ENCODE measurements around the gene MAP3K9.

The MAP3K9 gene

DNA sequence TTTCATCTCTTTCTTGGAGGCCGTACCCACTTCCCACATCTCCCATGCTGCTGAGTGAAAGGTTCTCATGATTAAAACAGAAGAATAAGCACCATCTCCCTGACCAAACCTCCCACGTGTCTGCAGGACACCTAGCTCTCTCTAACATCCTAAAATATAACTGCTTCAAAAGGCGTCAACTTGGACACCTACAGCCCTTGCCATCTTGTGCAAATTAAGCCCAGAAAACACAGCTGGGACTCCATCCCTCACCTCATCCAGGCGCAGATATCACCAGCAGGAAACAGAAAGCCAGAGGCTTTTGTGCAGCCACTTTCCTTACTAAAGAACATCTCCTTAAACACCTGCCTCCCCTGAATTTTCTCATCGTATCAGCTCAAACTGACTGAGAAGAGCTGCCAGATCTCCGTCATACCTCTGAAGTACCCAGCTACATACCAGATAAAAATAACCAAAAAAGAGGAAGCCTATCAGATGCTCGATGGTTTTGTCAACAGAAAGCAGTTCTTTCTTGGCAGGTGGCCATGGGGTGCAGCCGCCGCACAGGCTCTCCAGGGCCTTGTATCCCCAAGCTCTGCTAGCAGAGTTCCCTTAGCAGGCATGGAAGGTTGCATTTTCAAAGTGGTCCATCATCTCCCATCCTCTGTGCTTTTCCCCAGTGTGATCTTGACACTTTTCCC is 28.8 kb downstream of the MAP3K9 start:
- DNase-seq, result peak; percentile 9

DNA sequence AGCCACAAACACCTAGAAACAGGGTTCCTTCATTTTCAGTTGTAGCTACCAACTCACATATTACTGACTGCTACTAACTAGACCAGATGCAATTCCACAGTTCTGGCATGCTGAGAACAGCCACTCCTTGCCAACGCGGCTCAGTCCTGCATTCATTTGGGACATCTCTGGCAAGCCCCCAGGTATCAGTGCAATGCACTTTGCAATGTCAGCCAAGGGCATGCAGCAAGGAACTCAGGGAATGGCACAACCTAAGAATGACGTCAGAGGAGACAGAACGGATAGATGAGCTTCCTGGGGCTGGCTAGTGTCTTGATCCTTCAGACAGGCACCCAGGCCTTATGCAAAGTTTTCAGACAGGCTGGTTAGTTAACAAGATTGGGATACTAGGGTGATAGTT is 29.6 kb downstream of the MAP3K9 start:
- DNase-seq, result no peak

DNA sequence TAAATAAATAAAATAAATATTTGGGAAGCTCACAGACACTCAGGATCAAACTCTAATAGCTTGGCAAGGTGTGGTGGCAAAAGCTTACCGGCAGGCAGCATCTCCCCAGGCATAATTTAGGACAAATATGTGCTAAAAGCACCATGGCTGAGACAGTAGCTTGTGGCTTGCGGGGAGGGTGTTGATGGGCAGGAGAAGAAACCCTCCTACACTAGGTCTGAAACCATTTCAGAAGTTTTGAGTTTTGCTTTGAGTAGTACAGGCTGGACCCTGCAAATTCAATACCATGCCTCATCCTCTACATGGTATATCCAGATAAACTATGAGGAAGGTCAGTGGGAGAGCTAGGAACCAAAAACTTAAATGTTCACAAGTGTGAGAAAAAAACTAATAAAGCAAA is 33.1 kb downstream of the MAP3K9 start:
- no peak for DNase-seq

DNA sequence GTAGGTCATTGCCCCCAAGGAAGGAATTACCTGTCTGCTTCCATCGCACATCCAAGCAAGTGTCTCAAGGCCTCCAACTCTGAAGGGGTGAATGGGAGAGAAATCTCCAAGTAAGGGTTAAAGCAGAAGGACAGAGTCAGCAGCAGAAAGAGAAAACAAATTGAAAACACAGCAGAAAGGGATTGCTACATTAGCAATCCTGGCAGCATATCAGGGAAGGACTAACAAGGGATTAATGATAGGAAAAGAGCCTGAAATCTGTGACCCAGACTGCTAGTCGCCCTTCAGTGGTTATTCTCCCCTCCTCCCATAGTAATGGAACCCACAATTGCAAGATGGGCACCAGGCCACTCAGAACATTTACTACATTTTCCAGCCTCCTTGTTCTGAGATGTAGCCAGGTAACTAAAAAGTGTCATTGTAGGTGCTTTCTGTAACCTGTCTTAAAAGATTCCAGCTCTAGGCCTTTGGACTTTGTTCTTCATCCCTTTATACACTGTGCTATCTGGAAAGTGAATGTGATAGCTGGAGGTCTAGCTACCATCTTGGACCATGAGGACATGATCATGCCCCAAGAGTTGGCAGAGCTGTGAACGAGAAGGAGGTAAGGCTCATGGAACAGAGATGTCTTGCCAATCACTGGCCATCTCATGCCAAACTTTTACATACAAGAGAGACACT is 36.0 kb downstream of the MAP3K9 start:
- DNase-seq, result no peak

DNA sequence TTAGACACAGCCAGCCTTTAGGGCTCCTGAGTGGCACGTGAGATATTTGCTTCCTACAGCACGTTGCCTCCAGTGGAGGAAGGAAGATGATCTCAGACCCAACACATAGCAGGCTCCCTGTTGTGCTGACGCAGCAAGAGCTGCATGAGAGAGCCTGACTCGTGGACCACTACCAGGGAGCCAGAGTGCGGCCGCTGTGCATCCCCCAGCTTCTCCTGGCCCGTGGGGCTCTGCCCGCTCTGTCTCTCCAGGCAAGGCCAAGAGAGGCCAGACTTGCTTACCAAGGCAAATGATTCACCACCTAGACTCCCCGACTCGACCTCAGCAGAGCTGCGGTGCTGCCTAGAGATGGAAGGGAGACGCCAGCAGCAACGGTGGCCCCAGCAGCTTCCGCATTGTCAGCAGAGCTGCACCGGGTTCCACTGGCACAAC is 37.5 kb downstream of the MAP3K9 start:
- DNase-seq, result no peak

DNA sequence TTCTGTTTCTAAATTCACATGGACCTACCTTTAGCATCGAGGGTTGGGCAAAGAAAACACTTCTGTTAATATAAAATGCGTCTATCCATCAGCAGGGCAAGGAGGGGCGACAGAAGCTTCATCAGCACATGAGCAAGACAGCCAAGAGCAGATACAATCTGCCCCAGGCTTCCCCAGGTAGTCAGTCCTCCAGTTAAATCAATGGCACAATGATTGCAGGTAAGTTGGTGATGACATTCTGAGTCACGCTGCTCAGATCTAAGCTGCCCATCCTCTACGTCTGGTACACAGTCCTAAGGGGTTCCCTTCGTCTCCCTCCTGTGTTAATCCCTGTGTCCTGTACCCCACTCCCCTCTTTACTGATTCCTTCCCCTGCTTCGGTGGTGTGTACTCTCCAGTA is 38.8 kb downstream of the MAP3K9 start:
- no peak for DNase-seq

DNA sequence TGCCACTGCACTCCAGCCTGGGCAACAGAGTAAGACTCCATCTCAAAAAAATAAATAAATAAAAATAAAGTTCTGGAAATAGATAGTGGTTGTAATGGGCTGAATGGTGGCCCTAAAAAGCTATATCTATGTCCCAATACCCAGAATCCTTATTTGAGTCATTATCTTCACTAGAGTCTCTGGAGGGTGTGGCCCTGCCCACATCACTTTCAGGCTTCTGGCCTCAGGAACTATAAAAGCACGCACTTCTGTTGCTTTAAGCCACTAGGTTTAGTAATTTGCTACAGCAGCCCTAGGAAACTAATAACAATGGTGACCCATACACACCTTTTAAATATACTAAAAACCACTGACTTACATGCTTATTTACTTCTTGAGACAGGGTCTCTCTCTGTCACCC is 49.9 kb downstream of the MAP3K9 start:
- DNase-seq, result no peak

DNA sequence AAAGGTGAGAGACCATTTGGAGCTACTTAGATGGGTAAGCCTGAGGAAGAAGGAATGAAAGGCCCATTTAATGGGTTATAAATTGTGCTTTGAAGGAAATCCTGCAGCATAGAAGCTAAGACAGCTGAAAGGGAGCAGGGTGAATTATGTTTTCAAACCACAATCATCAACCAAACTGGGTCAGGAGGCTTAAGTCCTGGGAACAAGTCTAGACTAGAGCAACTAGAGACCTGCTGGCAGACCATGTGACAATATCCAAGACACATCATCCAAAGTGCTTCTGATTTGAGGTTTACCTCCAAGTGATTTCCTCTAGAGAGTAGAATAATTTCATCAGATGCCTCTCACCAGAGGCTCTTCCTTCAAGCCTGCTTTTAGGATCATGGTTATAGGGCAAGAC is 53.7 kb downstream of the MAP3K9 start:
- DNase-seq, result no peak

DNA sequence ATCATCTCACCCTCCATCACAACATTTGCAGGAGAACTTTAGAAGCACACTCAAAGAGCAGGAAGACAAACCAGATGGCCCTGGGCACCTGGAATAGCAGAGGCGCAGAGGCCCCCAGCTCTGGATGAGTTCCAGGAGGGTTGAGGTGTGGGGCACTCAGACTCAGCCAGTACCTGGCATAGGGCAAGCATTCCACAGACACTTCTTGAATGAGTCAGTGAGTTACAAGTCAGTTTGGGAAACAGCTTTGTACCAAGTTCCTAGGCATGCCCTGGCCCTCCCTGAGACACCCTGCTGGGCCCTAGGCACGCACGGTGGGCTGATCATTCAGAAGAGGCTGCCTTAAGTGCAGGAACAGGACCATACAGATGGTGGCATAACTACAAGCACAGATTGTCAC is 54.3 kb downstream of the MAP3K9 start:
- DNase-seq, result no peak

DNA sequence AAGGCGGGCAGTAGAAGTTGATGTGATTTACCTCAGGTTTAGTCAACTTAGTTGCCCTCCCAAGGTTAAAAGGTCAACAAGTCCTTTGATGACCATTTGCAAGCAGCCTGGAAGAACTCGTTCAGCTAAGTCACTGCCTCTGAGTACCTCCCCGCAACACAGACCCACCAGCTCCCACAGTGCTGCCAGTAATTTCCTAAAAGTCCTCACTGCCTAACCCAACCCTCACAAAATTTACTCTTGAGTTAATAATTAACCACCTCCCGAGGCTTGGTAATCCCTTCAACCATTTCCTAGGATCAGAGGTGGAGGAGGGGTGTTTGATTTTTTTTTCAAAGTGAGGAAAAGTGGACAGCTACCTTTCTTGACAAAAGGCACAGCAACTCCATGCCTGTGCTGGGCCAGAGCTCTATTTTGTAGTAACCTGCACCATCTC is 55.8 kb downstream of the MAP3K9 start:
- no peak for DNase-seq

DNA sequence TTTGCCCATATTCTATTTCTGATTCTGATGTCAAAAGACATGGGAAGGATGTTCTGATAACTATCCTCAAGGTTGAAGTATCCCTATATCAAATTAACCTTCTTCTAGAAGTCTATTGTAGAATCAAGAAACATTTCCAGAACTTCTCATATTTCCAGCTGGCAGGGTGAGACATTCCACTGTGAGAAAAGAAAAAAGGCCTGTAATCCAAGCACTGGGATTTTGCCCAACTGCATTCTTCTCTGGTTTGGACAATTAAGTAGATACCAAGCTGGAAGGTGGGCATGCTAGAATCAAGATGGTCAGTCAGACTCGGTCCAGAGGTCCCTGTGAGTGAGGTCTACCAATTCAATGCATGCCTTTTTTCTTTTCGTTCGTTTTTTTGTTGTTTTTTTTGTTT is 60.9 kb downstream of the MAP3K9 start:
- no peak for DNase-seq

DNA sequence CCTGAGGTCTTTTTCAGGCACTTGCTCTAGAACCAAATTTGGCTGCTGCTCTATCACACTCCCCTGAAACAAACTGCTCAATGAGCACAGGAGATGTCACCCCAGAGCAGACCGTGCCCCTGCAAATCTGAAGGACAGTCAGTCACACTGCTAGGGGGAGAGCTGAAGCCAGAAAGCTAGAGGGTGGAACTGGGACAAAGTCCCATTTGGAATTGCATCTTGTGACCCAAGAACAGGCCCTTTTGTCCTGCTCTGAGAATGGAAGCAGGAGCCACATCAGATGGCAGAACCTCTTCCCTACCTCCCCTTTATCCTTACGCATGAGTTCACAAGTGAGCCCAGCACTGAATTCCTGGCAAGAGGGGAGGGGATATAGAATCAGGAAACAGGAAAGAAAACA is 64.7 kb downstream of the MAP3K9 start:
- DNase-seq, result no peak

DNA sequence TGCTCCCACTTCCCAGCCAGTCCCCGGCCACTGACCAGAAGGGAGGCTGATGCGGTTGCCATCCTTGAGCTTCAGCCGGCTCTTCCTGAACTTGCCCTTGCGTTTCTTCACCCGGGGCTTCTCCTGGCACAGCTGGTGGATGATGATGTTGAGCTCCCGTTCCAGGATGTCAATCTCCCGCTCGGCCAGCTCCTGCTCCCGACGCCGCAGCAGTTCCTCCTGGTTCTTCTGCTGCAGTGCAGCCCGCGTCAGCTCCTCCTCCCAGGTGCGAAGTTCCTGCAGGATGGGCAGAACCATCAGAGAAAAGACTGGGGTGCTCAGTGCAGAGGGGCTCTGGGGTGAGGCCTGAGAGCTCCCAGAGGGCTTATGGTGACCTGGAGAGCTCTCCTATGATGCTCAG is 67.0 kb downstream of the MAP3K9 start:
- DNase-seq, result no peak

DNA sequence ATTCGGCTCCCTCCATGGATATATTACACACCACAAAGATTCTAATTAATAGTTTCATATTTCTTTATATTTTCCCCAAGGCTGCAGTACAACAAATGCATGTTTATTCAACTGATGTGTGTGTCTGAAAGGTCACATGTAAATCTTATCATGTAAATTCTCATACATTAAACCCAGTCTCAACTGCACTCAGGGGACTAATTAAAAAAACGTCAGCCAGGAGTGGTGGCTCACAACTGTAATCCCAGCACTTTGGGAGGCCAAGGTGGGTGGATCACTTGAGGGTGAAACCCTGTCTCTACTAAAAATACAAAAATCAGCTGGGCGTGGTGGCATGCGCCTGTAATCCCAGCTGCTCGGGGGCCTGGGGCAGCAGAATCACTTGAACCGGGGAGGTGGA is 67.8 kb downstream of the MAP3K9 start:
- no peak for DNase-seq

DNA sequence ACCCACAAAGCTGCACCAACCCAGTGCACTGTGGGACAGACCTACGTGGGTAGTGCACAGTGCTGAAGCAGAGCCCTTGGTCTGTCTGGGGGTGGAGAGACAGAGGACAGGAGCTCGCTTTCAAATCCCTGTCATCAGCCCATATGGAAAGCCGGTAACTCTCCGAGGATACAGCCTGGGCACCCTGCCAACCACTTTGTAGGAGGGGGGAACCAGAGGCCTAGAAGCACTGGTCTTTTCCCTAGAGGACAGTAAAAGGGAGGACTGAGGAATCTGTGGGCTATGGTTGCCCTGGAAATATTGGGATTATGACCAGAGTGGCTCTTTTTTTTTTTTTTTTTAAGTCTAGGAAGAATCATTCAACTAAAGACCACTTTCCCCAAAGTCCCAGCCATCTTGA is 74.3 kb downstream of the MAP3K9 start:
- DNase-seq, result peak; percentile 63

DNA sequence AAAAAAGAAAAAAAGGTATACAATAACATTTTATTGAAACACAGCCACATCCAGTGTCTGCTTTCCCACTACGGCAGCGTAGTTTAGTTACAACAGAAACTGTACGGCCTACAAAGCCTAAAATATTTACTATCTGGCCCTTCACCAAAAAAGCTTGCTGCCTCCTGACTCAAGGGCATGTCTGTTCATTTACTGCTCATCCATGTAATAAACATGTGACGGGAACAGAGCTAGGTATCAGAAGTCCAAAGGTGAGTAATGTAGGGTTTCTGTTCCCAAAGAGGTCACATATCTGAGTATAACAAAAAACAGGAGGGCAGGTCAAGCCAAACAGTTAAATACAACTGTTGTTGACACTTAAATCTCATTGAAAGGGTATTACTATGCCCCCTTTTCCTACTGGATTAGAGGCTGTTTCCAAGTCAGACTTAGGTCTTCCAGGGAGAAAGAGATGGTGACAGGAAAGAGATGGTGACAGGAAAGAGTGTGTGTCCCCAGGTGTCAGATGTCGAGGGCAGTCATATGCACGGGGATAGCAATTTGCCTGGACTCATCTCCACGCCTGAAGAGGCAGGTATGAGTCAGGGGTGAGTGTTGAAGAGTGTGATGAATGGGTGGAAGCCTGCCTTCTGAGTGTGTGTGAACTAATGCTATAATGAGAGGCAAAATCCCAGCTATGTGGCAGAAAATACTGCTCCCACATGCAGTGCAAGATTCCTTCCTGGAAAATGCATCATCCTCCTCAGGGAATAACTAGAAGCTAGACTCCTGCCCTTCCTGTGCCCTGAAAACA is 77.7 kb downstream of the MAP3K9 start:
- DNase-seq, result no peak

DNA sequence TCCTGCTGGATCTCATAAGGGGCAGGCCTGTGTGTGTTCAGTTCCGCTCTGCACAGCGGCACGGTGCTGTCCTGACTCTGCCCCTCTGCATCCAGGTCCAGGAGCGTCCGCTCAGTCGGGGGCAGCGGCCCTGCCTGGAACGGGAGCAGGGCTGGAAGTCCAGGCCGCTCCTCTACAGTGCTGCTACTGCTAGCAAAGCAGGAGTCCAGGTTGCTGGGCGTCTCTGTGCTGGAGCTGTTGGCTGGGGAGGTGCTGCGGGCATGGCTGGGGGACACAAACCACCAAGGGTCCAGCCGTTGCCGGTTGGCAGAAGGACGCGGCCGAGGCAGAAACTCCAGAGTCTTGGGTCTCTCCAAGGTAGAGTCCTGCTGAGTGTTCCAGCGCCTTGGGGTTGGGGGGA is 78.9 kb downstream of the MAP3K9 start:
- no peak for DNase-seq

DNA sequence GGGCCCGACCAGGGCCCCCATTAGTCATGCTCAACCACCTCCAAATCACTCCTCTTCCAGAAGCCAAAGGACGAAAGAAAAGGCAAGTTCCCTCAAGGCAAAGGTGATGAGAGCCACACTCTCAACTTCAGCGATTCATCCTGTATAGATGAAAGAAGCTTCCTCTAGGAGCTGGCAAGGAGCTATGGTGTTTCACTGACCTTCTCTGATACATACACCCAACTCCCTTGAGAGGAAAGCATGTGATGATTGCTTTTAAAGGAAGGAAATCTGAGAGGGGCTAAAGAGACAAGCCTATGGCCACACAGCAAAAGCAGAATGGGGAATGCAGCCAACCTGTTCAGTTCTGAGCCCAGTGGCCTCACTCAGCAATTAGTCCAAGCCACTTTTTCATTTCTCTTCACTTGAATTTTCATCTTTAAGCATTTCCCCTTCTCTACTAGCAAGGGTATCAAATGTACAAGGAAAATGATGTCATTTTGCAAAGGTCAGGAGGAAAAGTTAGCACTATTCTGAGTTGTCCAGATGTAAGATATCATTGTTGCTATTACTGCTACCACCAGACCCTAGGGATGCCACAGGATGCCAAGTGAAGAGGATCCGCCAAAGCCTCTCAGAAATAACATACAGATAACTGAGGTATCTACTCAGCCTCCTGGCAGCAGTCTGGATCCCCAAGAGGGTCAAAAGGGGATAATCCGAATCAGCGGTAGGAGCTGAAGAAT is 82.5 kb downstream of the MAP3K9 start:
- DNase-seq, result no peak

DNA sequence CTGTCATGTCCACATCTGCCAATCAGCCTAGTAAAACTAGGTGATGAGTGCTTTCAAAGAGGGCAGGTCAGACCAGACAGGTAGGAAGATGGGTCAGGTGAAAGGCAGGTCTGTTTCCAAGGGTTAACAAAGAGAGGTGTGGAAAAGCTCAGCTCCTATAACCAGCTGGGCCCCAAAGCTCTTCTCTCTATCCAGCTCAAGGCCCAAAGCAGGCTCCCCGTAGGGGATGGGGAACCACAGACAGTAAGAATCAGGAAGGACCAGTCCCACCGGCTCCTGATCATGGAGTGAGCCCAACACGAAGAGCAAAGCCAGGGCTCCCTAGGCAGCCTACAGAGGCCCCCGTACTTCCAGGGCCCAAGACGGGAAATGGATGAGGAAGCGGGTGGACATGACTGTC is 84.4 kb downstream of the MAP3K9 start:
- no peak for DNase-seq

DNA sequence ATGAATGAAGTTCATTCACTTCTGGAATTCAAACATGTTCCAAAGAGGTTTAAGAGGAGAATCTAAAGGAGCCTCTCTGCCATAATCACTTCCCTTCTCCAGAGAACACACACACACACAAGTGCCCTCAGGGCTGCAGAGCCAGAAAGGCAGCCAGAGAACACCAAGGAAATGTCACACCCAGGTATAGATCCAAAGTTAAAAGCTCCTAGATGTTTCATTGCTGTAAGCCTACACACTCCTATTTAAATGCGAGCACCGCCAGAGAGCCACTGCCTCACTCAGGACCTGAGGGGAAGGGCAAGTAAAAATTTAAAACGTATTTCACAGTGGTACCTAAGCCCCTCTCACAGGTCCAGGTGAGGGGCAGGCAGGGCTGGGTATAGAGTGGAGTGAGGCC is 85.2 kb downstream of the MAP3K9 start:
- DNase-seq, result no peak

DNA sequence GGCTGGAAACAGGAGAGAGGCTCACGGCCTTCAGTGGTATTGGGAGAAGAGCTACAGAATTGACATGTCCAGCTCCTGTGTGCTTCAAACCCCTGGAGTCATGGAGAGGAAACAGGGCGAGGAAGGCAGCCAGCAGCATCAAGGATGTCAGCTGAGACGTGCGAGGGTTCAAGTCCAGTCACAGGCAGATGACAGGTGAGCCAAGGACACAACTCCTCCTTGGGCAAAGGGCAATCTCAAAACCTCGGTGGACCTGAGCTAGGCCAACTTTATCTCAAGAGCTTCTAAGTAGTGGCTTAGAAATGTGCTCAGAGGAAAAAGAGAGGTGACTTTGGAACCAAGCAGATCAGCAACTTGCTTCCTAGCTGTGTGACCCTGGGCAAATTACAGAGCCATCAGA is 86.0 kb downstream of the MAP3K9 start:
- no peak for DNase-seq

DNA sequence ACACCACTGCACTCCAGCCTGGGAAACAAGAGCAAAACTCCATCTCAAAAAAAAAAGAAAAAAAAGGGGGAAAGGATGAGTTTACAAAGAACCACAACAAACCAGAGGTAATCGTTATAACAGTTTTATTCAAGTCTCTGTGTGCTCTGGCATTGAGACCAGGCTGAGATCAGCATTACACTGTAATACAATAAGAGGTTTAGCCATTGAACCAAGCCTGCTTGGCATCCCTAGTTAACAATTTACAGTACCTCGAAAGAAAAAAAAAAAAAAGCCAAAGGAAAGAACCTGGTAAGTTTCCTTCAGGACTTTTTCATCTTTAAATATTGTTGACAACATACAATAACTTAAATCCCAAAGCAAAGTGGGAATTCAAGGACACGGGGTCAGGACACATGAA is 86.9 kb downstream of the MAP3K9 start:
- DNase-seq, result no peak

DNA sequence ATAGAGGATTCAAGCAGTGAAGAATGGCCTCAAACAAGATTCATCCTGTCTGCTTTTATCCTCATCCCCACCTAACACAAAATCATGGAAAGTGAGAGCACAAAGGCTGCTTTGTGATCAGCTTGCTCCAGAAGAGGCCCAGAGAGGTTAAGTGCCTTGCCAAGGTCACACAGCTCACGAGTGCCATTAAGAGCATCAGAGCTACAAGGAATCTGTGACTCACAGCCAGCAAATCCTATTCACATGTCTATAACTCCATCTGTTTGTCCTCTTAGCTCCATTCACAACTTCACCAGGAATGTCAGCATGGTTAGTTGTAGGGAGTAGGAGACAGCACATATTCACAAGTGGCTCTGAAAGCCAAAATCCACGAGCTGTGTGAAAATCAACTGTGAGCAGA is 87.8 kb downstream of the MAP3K9 start:
- DNase-seq, result no peak
